NCI-H1417 (cell line): ENCODE results near the gene NR6A1.
A peak's percentile ranks its signal among the peaks of the same experiment; 100 is the strongest.
"Not testable (repeated sequence)": the region's sequence is repeated elsewhere in the genome, so short reads cannot be mapped to it uniquely, and the experiment has no call there.

Experiments
- DNase-seq, 3 experiments: peaks; one replicate each; lab custom pipeline; 2025; lab: John Stamatoyannopoulos, UW

The NR6A1 gene

GRCh38 chr9:124615840-124616239, 155.3 kb downstream of the NR6A1 start:
- not testable (repeated sequence) for DNase-seq

- DNase-seq: no peak
Measured at GRCh38 chr9:124615100-124615742, 155.9 kb downstream of the NR6A1 start.

DNA sequence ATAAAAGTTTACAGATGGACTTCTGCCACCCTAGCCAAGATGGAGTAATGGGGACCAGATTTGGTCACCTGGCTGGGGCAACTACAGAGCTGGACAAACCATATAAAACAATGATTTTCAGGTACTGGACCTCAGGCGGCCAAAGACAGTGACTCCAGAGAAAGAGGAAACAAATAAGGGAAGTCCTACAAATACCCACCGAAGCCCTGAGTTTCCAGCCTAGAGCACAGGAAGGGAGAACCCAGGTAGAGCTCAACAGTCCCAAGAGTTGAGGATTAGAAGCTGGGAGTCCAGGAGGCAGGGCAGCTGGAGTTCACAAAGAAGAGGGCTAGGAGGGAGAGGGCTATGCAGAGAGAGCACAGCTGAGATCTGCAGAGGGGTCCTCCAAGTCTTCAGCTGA, 157.3 kb downstream of the NR6A1 start:
- no peak for DNase-seq

DNA sequence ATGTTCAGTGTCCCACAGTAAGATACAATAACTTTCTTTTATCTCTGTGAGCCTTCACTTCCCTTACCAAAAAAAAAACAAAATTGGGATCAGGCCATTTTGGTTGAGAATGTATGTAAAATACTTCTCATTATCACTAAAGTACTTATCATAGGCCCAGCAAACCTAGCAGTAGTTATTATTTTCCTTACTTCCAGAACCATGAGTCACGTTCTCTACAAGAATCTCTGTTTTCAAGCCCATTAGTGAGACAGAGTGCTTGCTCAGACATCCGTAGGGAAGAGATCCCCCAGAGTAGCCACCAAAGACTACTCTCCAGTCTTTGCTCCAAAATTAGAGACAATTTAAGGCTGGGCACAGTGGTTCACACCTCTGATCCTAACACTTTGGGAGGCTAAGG, 160.0 kb downstream of the NR6A1 start:
- no peak for DNase-seq

- DNase-seq: no peak
Measured at GRCh38 chr9:124606027-124606426, 165.1 kb downstream of the NR6A1 start.

DNA sequence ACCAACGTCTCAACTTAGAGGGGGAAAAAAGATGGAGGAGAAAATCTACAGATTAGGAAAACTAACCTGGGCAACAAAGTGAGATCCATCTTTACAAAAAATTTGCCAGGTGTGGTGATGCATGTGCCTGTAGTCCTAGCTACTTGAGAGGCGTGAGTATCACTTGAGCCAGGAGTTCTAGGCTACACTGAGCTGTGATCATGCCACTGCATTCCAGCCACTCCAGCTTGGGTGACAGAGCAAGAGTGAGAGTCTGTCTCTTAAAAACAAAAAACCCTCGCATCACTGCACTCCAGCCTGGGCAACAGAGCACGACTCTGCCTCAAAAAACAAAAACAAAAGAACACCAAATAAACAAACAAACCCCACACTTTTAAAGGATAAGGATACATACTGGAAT, 165.9 kb downstream of the NR6A1 start:
- DNase-seq: no peak

DNA sequence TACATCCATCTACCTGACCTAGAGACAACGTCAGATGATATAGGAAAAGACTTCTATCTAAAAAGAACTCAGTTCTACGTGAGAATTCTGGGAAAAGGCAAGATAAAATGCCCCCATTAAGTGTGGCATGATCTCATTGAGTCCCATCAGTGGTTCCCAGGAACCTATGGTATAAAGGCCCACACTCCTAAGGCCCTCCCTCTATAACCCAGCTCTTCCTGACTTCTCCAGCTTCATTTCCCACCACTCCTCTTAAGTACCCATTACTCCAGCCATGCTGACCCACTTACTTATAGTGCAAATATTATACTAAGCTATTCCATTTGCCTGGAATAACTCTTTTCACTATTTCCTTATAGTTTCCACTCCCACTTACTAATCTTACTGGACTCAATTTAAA, 168.5 kb downstream of the NR6A1 start:
- DNase-seq: no peak

DNA sequence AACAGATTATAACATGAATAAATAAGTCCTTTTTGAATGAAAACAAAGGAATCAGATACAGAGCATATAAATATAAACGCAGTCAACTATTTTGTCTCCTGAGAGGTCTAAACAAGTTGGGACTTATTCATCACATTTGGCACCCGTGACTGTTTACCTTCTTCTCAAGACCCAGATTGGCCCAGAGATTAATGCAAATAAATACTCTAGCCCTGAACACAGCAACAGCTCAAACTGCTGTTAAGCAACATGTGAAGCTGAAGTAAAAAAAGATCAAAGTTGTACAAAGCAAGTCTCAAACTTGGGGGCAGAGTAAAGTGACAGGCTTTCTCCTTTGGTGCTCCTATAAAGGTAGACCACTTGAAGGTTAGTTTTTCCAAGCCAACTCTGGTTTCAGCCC, 168.9 kb downstream of the NR6A1 start:
- peak in 1 of 3 experiments; percentile 29 for DNase-seq

GRCh38 chr9:124600407-124600806, 170.7 kb downstream of the NR6A1 start:
- DNase-seq: no peak

DNA sequence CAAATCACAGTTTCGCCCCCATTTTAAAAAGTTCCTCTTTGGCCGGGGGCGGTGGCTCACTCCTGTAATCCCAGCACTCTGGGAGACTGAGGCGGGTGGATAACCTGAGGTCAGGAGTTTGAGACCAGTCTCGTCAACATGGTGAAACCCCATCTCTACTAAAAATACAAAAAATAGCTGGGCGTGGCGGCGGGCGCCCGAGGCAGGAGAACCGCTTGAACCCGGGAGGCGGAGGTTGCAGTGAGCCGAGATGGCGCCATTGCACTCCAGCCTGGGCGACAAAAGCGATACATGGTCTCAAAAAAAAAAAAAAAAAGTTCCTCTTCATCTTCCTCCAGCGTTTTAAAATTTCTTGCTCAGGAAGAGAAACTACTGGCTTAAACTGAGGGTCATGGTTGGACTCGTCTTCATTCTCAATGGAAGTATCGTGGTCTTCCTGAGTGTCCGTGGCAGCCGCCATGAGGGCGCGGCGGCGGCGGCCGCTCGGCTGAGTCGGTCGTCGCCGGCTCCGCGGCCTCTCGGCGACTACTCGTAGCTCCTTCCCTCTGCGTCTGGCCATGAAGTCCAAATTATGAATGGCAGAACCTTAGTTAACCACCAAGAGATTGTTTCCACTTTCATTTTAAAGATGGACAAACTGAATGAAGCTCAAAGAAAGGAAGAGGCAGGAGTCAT, 171.9 kb downstream of the NR6A1 start:
- DNase-seq: no peak

GRCh38 chr9:124598048-124598447, 173.1 kb downstream of the NR6A1 start:
- no peak for DNase-seq

GRCh38 chr9:124596172-124596839, 174.8 kb downstream of the NR6A1 start:
- DNase-seq: no peak

DNA sequence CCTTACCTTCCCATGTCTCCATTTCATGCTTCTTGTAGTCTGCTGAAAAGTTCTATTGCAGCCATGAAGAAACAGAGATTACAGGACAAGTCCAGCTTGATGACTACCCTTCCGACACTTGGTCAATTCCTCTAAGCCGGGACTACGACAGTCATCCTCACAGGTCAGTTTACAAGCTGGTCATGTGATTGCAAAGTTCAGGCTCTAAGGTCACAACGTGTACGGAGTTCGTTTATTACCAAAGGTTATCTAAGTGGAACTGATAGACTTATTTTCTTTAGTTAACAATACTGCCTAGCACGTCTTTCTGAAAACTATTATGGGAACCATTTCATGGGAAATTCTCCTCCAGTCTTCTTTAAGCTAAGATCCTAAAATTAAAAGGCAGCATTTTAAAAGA, 175.4 kb downstream of the NR6A1 start:
- no peak for DNase-seq

DNA sequence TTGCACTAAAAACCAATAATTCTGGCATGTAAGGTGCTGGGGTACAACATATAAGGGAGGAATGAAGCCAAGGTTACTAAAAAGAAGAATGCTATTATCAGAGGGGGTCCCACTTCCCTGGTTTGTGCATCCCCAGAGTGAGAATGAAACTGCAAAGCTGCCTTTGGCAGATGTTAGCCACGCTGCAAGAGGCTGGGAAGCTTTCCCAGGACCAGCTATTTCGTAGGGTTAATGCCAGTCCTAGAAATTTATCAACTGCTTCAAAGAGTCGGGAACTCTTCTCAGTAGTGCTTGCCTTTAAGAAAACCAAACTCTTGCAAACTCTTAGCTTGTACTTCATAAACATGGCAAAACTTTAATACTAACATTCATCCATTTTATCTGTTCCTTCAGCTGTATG, 176.4 kb downstream of the NR6A1 start:
- DNase-seq: no peak

DNA sequence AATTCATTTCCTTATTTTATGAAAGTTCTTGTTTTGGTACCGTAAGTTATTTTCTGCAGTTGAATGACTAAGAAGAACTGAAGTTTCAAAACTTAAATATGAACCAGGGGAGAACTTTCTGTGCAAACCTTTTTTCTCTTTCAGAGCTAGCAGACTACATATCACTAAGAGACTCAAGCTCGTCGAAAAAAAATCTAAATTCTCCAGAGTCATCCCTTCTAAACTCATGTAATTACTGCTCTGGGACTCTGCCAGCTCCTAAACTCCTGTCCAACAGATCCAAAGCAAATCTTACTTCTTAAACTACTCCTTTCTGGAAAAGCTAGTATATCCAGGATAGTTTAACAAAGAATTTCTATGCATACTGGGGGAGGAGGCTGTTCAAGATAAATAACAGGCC, 176.9 kb downstream of the NR6A1 start:
- no peak for DNase-seq

GRCh38 chr9:124593651-124594058, 177.5 kb downstream of the NR6A1 start:
- DNase-seq: peak in 1 of 3 experiments; percentile 24

DNA sequence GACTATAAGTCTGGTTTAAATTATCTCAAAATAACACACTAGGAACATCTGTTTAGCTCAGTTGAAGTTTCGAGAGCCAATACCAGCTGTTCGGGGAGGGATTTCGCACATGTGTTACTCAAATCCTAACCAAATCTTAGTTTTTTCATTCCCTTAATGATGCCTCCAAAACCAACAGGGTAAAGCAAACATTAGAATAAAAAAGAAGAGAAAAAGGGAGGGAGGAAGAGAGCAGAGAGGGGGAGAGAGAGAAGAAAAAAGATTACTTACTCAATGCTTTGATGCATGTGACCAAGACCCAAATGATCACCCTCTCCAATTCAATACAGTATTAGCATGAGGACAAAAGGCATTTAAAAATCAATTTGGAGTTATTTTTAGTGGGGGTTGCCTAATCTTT, 177.9 kb downstream of the NR6A1 start:
- no peak for DNase-seq

- DNase-seq: no peak
Measured at GRCh38 chr9:124590889-124591641, 180.0 kb downstream of the NR6A1 start.

GRCh38 chr9:124584631-124585030, 186.5 kb downstream of the NR6A1 start:
- DNase-seq: no peak

- DNase-seq: no peak
Measured at GRCh38 chr9:124583134-124583533, 188.0 kb downstream of the NR6A1 start.

DNA sequence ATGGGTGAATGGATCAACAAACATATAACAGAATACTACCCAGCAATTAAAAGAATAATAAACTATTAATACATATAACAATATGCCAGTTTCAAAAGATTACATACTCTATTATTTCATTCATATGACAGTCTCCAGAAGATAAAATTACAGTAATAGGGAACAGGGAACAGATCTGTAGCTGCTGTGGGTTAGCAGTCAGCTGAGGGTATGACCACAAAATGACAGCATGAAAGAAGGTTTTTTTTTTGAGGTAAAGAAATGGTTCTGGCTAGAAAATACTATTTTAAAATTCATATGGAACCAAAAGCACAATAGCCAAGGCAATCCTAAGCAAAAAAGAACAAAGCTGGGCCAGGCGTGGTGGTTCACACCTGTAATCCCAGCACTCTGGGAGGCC, 190.9 kb downstream of the NR6A1 start:
- no peak for DNase-seq

DNA sequence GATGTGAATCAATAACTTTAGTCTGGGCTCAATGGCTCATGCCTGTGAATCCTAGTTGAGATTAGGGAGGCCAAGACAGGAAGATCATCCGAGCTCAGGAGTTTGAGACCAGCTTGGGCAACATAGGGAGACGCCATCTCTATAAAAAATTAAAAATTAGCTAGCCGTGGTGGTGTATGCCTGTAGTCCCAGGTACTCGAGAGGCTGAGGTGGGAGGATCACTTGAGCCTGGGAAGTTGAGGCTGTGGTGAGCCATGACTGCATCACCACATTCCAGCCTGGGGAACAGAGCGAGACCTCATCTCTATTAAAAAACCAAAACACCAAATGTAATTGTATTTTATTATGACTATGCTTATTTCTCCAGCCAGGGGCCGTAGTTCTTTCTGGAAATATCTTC, 194.4 kb downstream of the NR6A1 start:
- DNase-seq: no peak
